ENCODE measurements around the gene ROBO1. TPM values are rescaled to one million over a fixed set of nuclear protein-coding genes. Genes with fewer than 3 reads are reported as not detected.

The ROBO1 gene
- total RNA-seq, 1 donor from 2014 or later: 78.0 TPM

DNA sequence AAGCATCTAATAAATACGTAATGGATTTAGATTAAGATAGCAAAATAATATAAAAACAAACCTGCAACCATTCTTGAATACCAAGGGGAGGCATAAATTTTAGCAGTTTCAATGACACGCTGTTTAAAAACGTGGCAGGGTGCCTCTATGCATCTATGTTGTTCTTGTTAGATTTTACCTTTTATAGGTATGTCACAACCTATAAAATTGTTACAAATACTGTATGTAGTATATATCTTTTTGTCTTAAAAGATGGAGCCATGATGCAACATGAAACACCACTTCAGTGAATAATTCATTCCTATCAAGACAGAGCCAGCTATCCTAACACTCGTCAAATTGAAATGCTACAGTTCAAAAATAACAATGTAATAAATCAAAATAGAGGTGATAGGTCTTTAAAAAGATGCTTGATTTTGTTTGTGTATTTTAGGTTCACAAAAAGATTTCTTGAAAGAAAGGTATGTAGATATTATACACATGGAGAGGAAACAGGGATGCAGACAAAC is 1059.2 kb downstream of the ROBO1 start:
- Mint-ChIP-seq H3K4me3 (ENCODE audit: low read depth) (no peak overlapping the region), H3K27ac (no peak overlapping the region), H3K36me3 (ENCODE audit: insufficient read depth) (peaks cover 3% of the 10 kb centered on the region), H3K27me3 (no peaks in the 10 kb centered on the region), H3K9me3 (ENCODE audit: low read depth) (no peaks in the 10 kb centered on the region), H3K4me1 (ENCODE audit: low read depth) (peaks cover 1% of the 10 kb centered on the region)
- TF ChIP-seq, protein P1, sequence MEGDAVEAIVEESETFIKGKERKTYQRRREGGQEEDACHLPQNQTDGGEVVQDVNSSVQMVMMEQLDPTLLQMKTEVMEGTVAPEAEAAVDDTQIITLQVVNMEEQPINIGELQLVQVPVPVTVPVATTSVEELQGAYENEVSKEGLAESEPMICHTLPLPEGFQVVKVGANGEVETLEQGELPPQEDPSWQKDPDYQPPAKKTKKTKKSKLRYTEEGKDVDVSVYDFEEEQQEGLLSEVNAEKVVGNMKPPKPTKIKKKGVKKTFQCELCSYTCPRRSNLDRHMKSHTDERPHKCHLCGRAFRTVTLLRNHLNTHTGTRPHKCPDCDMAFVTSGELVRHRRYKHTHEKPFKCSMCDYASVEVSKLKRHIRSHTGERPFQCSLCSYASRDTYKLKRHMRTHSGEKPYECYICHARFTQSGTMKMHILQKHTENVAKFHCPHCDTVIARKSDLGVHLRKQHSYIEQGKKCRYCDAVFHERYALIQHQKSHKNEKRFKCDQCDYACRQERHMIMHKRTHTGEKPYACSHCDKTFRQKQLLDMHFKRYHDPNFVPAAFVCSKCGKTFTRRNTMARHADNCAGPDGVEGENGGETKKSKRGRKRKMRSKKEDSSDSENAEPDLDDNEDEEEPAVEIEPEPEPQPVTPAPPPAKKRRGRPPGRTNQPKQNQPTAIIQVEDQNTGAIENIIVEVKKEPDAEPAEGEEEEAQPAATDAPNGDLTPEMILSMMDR (IDR thresholded peaks at IDR 0.05; ENCODE audit: unreplicated experiment): no peak
- no peak for DNase-seq (ENCODE audit: low spot score, unreplicated experiment)

DNA sequence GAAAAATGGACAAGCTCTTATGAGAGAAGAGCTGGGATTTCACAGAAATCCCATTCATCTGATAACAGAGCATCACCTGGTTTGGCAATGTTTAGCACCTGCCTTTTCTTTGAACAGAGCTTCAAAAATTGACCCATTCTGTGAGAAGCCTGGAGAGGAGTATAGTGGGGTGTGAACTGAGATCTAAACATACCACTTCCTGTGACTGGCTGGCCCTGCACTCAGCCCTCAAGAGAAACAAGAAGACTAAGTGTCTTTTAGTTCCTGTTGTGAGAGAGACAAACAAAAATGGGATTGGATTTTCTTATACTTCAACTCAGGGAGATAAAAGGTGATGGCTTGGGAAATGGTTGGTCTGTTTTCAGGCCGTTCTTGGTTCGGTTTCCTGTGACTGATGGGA is 1060.2 kb downstream of the ROBO1 start:
- Mint-ChIP-seq H3K9me3 (ENCODE audit: low read depth) (no peaks in the 10 kb centered on the region), H3K27ac (peak overlapping the region; percentile 1), H3K36me3 (ENCODE audit: insufficient read depth) (peaks cover 1% of the 10 kb centered on the region), H3K27me3 (no peaks in the 10 kb centered on the region), H3K4me3 (ENCODE audit: low read depth) (no peak overlapping the region), H3K4me1 (ENCODE audit: low read depth) (no peaks in the 10 kb centered on the region)
- no peak for DNase-seq (ENCODE audit: low spot score, unreplicated experiment)
- TF ChIP-seq, protein P1 (IDR thresholded peaks at IDR 0.05; ENCODE audit: unreplicated experiment): no peak

DNA sequence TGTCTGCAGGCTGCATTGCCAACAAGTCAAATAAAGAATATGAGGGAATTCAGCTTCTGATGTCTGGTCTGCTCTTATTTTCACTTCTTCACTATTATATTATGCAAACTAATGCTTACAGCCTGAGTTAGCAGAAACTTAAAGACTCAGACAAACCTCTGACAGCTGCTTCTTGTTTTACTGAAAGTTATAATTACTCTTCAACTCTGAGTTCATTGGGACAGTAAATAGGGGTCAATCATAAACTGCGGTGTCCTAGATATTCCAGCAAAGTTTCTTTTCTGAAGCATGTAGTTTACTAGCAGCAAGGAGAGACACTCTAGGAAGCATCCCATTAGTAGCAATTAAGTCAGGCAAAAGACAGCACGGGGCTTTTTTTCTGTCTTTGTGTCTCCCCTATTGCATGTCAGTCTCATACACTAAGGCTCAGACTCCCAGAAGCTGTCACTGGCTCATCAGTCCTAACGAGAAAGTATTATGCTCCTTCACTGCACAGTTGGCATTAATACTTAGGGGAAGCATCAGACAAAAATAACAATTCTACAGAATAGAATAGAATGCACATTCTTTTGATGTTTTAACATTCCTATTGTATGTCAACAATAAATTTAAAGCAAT is 1060.8 kb downstream of the ROBO1 start:
- no peak for DNase-seq (ENCODE audit: low spot score, unreplicated experiment)
- no peak overlapping the region for H3K27ac Mint-ChIP-seq

DNA sequence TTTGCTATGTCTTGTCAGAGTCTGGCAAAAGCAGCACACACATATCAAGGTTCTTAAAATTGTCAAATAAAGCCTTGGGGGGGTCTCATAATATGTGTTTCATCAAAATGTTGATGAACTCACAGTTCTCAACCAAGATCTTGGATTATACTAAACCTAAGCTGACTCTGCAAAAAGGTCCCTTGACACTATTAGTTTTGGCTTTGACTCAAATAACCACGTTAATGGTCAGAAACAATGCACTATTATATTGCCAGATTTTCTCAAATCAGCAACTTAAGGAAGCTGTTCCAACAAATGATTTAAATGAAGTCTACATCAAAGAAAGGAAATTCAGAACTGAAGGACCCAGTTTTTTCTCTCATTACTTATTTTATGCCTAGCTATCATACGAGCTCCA is 1063.9 kb downstream of the ROBO1 start:
- Mint-ChIP-seq H3K27ac (no peak overlapping the region), H3K9me3 (ENCODE audit: low read depth) (no peaks in the 10 kb centered on the region), H3K4me1 (ENCODE audit: low read depth) (no peaks in the 10 kb centered on the region), H3K4me3 (ENCODE audit: low read depth) (no peak overlapping the region), H3K27me3 (no peaks in the 10 kb centered on the region), H3K36me3 (ENCODE audit: insufficient read depth) (peaks cover 3% of the 10 kb centered on the region)
- DNase-seq (ENCODE audit: low spot score, unreplicated experiment): no peak
- TF ChIP-seq, protein P1 (IDR thresholded peaks at IDR 0.05; ENCODE audit: unreplicated experiment): no peak

More for the DNA sequence above, 1060.8 kb downstream of the ROBO1 start:
- Mint-ChIP-seq H3K4me3 (ENCODE audit: low read depth) (no peak overlapping the region), H3K27me3 (no peaks in the 10 kb centered on the region), H3K9me3 (ENCODE audit: low read depth) (no peaks in the 10 kb centered on the region), H3K4me1 (ENCODE audit: low read depth) (no peaks in the 10 kb centered on the region), H3K36me3 (ENCODE audit: insufficient read depth) (peaks cover 1% of the 10 kb centered on the region)
- TF ChIP-seq, protein P1 (IDR thresholded peaks at IDR 0.05; ENCODE audit: unreplicated experiment): no peak

DNA sequence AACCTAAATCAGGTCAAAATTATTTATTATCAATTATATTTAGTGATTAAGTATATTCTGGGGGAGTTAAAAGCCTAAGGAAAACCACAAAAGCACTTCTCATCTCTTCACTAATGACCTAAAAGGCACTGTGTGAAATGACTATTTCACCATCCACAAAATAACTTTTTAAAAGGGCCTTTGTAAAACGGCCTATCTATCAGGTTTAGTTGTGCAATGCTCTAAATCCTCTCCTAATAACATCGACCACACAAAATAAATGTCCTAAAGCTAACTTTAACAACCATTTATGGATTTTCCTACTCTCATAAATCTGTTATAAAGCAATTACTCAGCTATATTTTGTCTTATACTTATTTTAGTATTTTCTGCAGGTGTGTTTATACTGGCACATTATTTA is 1066.3 kb downstream of the ROBO1 start:
- no peak overlapping the region for H3K27ac Mint-ChIP-seq
- no peaks in the 10 kb centered on the region for H3K27me3 Mint-ChIP-seq
- no peak for DNase-seq (ENCODE audit: low spot score, unreplicated experiment)
- TF ChIP-seq, protein P1 (IDR thresholded peaks at IDR 0.05; ENCODE audit: unreplicated experiment): no peak
- peaks cover 2% of the 10 kb centered on the region for H3K4me1 Mint-ChIP-seq (ENCODE audit: low read depth)
- H3K4me3 Mint-ChIP-seq (ENCODE audit: low read depth): no peak overlapping the region
- peaks cover 3% of the 10 kb centered on the region for H3K36me3 Mint-ChIP-seq (ENCODE audit: insufficient read depth)
- no peaks in the 10 kb centered on the region for H3K9me3 Mint-ChIP-seq (ENCODE audit: low read depth)
